Panc1 (cell line): ENCODE data around the gene OMD.

Source experiments
- POLR2AphosphoS5 ChIP-seq: IDR thresholded peaks from 2 replicates; pipeline ENCODE4 v1.6.1; 2012; ENCODE audit warnings: mild to moderate bottlenecking, low read depth, low read length, moderate library complexity
- TF ChIP-seq, protein P1 (sequence below): fragments of 450-650 bp; IDR thresholded peaks from 2 replicates; pipeline ENCODE4 v1.5.1; 2017; ENCODE audit warnings: mild to moderate bottlenecking
- TF ChIP-seq, protein P2 (sequence below), 2 experiments: IDR thresholded peaks; 2 replicates each; pipeline ENCODE4 v1.6.1; 2011 to 2012; ENCODE audit warnings: low read depth in 2 of 2, control low read depth in 1 of 2, low read length in 1 of 2, mild to moderate bottlenecking in 1 of 2, moderate library complexity in 1 of 2; ENCODE audit not compliant: insufficient read depth in 1 of 2

DNA sequence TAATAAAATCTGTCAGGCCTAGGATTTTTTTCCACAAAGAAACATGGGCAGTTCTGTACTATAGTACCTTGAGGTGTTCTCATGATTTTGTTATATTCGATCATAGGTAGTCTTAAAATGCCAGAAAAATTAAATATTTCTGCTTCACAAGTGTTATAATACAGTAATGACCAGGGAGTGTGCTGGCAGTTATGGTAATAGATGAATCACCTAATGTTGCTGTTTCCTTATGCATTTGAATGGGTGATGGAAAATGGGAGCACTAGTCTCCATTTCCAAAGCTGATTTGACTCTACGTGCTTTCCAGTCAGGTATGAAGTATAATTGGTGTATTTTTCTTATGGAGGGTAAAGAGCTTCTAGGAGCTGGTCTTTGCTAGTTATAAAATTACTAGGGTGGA, 43.7 kb downstream of the OMD start:
- TF ChIP-seq, protein P1, sequence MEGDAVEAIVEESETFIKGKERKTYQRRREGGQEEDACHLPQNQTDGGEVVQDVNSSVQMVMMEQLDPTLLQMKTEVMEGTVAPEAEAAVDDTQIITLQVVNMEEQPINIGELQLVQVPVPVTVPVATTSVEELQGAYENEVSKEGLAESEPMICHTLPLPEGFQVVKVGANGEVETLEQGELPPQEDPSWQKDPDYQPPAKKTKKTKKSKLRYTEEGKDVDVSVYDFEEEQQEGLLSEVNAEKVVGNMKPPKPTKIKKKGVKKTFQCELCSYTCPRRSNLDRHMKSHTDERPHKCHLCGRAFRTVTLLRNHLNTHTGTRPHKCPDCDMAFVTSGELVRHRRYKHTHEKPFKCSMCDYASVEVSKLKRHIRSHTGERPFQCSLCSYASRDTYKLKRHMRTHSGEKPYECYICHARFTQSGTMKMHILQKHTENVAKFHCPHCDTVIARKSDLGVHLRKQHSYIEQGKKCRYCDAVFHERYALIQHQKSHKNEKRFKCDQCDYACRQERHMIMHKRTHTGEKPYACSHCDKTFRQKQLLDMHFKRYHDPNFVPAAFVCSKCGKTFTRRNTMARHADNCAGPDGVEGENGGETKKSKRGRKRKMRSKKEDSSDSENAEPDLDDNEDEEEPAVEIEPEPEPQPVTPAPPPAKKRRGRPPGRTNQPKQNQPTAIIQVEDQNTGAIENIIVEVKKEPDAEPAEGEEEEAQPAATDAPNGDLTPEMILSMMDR = no peak
- TF ChIP-seq, protein P2, sequence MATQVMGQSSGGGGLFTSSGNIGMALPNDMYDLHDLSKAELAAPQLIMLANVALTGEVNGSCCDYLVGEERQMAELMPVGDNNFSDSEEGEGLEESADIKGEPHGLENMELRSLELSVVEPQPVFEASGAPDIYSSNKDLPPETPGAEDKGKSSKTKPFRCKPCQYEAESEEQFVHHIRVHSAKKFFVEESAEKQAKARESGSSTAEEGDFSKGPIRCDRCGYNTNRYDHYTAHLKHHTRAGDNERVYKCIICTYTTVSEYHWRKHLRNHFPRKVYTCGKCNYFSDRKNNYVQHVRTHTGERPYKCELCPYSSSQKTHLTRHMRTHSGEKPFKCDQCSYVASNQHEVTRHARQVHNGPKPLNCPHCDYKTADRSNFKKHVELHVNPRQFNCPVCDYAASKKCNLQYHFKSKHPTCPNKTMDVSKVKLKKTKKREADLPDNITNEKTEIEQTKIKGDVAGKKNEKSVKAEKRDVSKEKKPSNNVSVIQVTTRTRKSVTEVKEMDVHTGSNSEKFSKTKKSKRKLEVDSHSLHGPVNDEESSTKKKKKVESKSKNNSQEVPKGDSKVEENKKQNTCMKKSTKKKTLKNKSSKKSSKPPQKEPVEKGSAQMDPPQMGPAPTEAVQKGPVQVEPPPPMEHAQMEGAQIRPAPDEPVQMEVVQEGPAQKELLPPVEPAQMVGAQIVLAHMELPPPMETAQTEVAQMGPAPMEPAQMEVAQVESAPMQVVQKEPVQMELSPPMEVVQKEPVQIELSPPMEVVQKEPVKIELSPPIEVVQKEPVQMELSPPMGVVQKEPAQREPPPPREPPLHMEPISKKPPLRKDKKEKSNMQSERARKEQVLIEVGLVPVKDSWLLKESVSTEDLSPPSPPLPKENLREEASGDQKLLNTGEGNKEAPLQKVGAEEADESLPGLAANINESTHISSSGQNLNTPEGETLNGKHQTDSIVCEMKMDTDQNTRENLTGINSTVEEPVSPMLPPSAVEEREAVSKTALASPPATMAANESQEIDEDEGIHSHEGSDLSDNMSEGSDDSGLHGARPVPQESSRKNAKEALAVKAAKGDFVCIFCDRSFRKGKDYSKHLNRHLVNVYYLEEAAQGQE (IDR thresholded peaks at IDR 0.05; ENCODE audit: insufficient read depth in 1 of 2, low read depth in 2 of 2, low read length in 1 of 2) = no peak
- TF ChIP-seq POLR2AphosphoS5 = no peak
